Endothelial cell of umbilical vein (primary cell): ENCODE data around the gene VSTM2B. TPM values are rescaled to one million over a fixed set of nuclear protein-coding genes. Genes with fewer than 3 reads are reported as not detected.

Experiments used
- BruUV-seq: library from RNA; stranded (reverse); fragments of 400-500 nt; replicated peaks from 2 replicates; lab custom pipeline; 2021; lab: Mats Ljungman, UMichigan
- CTCF ChIA-PET: fragments of 300-600, 350-600 bp; sonication (Branson Sonifier 250); formaldehyde crosslinking; loops from one replicate; lab custom pipeline; 2021; ENCODE audit warnings: antibody characterized with exemption, inconsistent platforms; lab: Charles Lee
- POLR2A ChIA-PET: fragments of 300-600, 350-600 bp; sonication (Branson Sonifier 250); formaldehyde crosslinking; loops from one replicate; lab custom pipeline; 2021; ENCODE audit warnings: antibody characterized with exemption, inconsistent platforms; lab: Charles Lee
- DNase-seq: peaks from one replicate; pipeline ENCODE4 v3.0.0-alpha.2; 2011; ENCODE audit warnings: low read depth, low spot score
- FAIRE-seq: peaks from 2 replicates; lab custom pipeline; 2011; peaks lifted over from hg19 to GRCh38; lab: Jason Lieb, UNC
- H2AFZ ChIP-seq: 2 replicates; pipeline ENCODE4 v1.6.0; 2012; ENCODE audit warnings: low read depth, low read length, control low read depth, inconsistent platforms
- H3K27ac ChIP-seq: 2 replicates; pipeline ENCODE4 v1.5.1; 2011; ENCODE audit warnings: low read depth, mild to moderate bottlenecking, control low read depth, low read length, moderate library complexity; ENCODE audit not compliant: insufficient read depth
- H3K27me3 ChIP-seq, 2 experiments: 2 replicates each; pipeline versions ENCODE4 v1.6.0 to v1.6.1; 2011; ENCODE audit warnings: low read length in 2 of 2, mixed read lengths in 1 of 2; ENCODE audit not compliant: control insufficient read depth in 2 of 2, insufficient read depth in 2 of 2
- H3K36me3 ChIP-seq, 2 experiments: 2 replicates in 1 of 2; 3 replicates in 1 of 2; pipeline ENCODE4 v1.5.1; 2011; ENCODE audit warnings: low read length in 2 of 2, mild to moderate bottlenecking in 1 of 2, moderate library complexity in 1 of 2; ENCODE audit not compliant: control insufficient read depth in 2 of 2, insufficient read depth in 2 of 2; ENCODE audit errors: extremely low read depth in 1 of 2
- H3K4me1 ChIP-seq: 3 replicates; pipeline ENCODE4 v1.5.1; 2011; ENCODE audit warnings: mild to moderate bottlenecking, low read length; ENCODE audit not compliant: control insufficient read depth, insufficient read depth; ENCODE audit errors: extremely low read depth
- H3K4me2 ChIP-seq: 2 replicates; pipeline ENCODE4 v1.6.1; 2011; ENCODE audit warnings: low read length, control low read depth, mixed read lengths; ENCODE audit not compliant: insufficient read depth
- H3K4me3 ChIP-seq, 3 experiments: fragments of 200-600 bp in 1 of 3; sonication (generic), shearing (Covaris generic) in 1 of 3; replicated peaks in 1 of 3; 2 replicates each; pipeline ENCODE4 v1.5.1; 2011 to 2016; ENCODE audit warnings: control low read depth in 3 of 3, low read length in 3 of 3, mild to moderate bottlenecking in 2 of 3, inconsistent platforms in 1 of 3, low read depth in 1 of 3, moderate library complexity in 1 of 3; ENCODE audit not compliant: insufficient read depth in 1 of 3
- H3K79me2 ChIP-seq: 2 replicates; pipeline ENCODE4 v1.6.0; 2012; ENCODE audit warnings: low read length, inconsistent platforms; ENCODE audit not compliant: control insufficient read depth, insufficient read depth
- H3K9ac ChIP-seq: replicated peaks from 2 replicates; pipeline ENCODE3; 2011; ENCODE audit warnings: low read length, control low read depth; ENCODE audit not compliant: insufficient read depth; ENCODE audit errors: extremely low read depth
- H3K9me1 ChIP-seq: replicated peaks from 3 replicates; pipeline ENCODE4 v1.6.0; 2011; ENCODE audit warnings: mild to moderate bottlenecking, low read length; ENCODE audit not compliant: control insufficient read depth, insufficient read depth; ENCODE audit errors: extremely low read depth
- H3K9me3 ChIP-seq: replicated peaks from 2 replicates; pipeline ENCODE4 v1.5.1; 2012; ENCODE audit warnings: low read length, inconsistent platforms; ENCODE audit not compliant: control insufficient read depth, insufficient read depth
- H4K20me1 ChIP-seq: replicated peaks from 2 replicates; pipeline ENCODE3; 2011; ENCODE audit warnings: mild to moderate bottlenecking, low read length; ENCODE audit not compliant: control insufficient read depth, insufficient read depth; ENCODE audit errors: extremely low read depth
- EZH2 ChIP-seq: IDR thresholded peaks from 2 replicates; pipeline ENCODE4 v1.6.1; 2012; ENCODE audit warnings: borderline replicate concordance, low read depth, mild to moderate bottlenecking, moderate library complexity, low read length, inconsistent platforms; ENCODE audit not compliant: severe bottlenecking
- FOS ChIP-seq: IDR thresholded peaks from 2 replicates; pipeline ENCODE4 v1.6.1; 2011; ENCODE audit warnings: mild to moderate bottlenecking, low read length, moderate library complexity, borderline replicate concordance; ENCODE audit not compliant: insufficient read depth
- JUN ChIP-seq: IDR thresholded peaks from 2 replicates; pipeline ENCODE4 v1.6.1; 2011; ENCODE audit warnings: borderline replicate concordance, low read depth; ENCODE audit not compliant: insufficient read length, insufficient read depth
- MAX ChIP-seq: IDR thresholded peaks from 2 replicates; pipeline ENCODE4 v1.6.1; 2011; ENCODE audit not compliant: insufficient read depth, insufficient read length
- MYC ChIP-seq: IDR thresholded peaks from one replicate; pipeline ENCODE4 v1.6.1; 2011; ENCODE audit warnings: mild to moderate bottlenecking, low read depth, low read length
- POLR2A ChIP-seq: IDR thresholded peaks from 2 replicates; pipeline ENCODE4 v1.6.1; 2012; ENCODE audit warnings: low read depth, mild to moderate bottlenecking, control low read depth, low read length
- dilution Hi-C: fragments of 300-500 bp; cut with MboI; formaldehyde crosslinking; loops from one replicate; pipeline ENCODE4 v1.15.0; 2019; ENCODE audit warnings: low sequenced_read_pairs; ENCODE audit not compliant: extremely low pct_ligation_motif_present
- intact Hi-C: fragments of 100-400 bp; cut with micrococcal nuclease; formaldehyde crosslinking; loops from one replicate; pipeline ENCODE4 v1.10.0; 2022
- polyA plus RNA-seq, 4 experiments: library from polyadenylated mRNA; depleted of rRNA in 3 of 4; stranded (reverse) in 3 of 4; unstranded in 1 of 4; fragments of >200 nt; gene quantifications; 2 replicates each; pipeline versions ENCODE4 v1.2.1 to v1.2.3, GENCODE V29; 2011 to 2012; ENCODE audit warnings: missing spikeins in 1 of 4
- total RNA-seq: library from RNA; stranded (reverse); gene quantifications from 2 replicates; pipeline ENCODE4 v1.2.3, GENCODE V29; 2021
- TF ChIP-seq, protein P1 (sequence below), 2 donors: IDR thresholded peaks; 1 replicate in 1 of 2; 2 replicates in 1 of 2; pipeline ENCODE4 v1.5.1; 2011; ENCODE audit warnings: low read length in 2 of 2, mild to moderate bottlenecking in 2 of 2, moderate library complexity in 2 of 2, control low read depth in 1 of 2, inconsistent platforms in 1 of 2, low read depth in 1 of 2; ENCODE audit not compliant: insufficient read depth in 1 of 2; ENCODE audit errors: extremely low read depth in 1 of 2

VSTM2B gene
- total and polyA plus RNA-seq, 2 donors (not counting 3 experiments of a cell fraction or from before 2014, with no cell fraction given), result not detected

DNA sequence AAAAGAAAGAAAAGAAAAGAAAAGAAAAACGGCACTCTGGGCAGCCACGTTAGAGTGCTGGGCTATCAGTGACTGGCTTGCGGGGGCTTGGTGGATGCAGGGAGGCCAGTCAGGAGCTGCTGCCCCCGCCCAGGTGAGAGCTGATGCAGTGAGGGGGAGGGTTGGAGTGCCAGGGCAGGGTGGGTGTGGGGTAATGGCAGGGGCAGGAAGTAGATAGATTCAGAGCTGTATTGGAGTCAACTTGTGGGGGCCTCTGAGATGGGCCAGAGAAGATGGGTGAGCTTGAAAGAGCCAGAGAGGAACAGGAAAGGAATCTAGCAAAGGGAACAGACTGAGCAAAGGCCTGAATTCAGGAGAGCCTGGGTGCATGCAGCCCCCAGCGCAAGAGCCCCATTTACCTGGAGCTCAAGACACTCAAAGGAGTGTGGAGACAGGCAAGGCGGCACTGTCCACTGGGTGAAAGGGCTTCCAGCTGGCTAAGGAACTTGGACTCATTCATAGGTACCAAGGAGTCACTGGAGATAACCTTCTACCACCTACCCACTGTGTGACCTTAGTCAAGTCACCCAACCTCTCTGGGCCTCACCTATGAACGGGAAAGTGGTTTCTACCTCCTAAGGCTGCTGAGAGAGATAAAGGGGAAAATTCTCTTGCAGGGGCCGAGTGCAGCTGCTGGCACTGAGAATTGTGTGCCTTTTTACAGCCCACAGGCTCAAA is 20.2 kb downstream of the VSTM2B start:
- Histone ChIP-seq H3K27ac (no peak overlapping the region), H3K9me1 (no peaks in the 10 kb centered on the region), H3K79me2 (no peaks in the 10 kb centered on the region), H3K27me3 (no peaks in the 10 kb centered on the region), H3K4me1 (no peaks in the 10 kb centered on the region), H3K4me2 (no peak overlapping the region), H3K4me3 (no peak overlapping the region), H3K9me3 (no peaks in the 10 kb centered on the region), H2AFZ (no peak overlapping the region), H3K9ac (no peak overlapping the region), H4K20me1 (no peaks in the 10 kb centered on the region), H3K36me3 (no peaks in the 10 kb centered on the region)
- TF ChIP-seq FOS, result no peak
- TF ChIP-seq MAX, result no peak
- no peak for TF ChIP-seq MYC
- TF ChIP-seq JUN, result no peak
- no peak for TF ChIP-seq POLR2A
- TF ChIP-seq EZH2, result no peak
- dilution Hi-C loops, result no loop called here
- BruUV-seq, result no TSS peak
- FAIRE-seq (no peak), DNase-seq (no peak)
- ChIA-PET CTCF (no interaction called here), POLR2A (no interaction called here)
- intact Hi-C loops, result no loop called here

DNA sequence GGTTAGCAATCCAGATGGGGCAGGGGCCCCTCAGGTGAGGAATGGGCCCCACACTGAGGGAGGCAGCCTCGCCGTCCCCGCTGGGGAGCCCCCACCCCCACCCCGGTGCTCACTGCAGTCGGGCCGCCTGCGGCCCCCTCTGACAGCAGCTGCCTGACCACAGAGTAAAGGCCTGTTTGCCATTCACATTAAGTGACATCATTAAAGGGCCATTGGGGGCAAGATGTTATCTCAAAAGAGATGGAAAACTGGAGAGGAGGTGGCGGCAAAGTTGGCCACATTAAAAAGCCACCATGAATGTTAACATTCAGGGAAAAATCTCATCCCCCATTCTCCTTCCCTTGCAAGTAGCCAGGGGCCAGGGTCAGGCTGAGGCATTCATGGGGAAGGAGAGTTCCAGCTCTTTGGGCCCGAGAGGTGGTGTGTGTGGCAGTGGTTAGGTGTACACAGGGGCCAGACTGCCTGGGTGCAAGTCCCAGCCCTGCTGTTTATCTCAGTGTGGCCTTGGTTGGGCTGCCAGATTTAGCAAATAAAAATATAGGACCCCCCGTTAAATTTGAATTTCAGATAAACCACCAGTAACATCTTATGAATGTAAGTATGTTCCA is 20.9 kb downstream of the VSTM2B start:
- no peak overlapping the region for H3K4me2 ChIP-seq
- dilution Hi-C loops, result no loop called here

More for the DNA sequence above, 20.9 kb downstream of the VSTM2B start:
- Histone ChIP-seq H4K20me1 (no peaks in the 10 kb centered on the region), H3K79me2 (no peaks in the 10 kb centered on the region), H3K27me3 (no peaks in the 10 kb centered on the region), H3K9ac (no peak overlapping the region), H3K4me3 (no peak overlapping the region), H2AFZ (no peak overlapping the region), H3K36me3 (no peaks in the 10 kb centered on the region), H3K9me3 (no peaks in the 10 kb centered on the region), H3K27ac (no peak overlapping the region), H3K9me1 (no peaks in the 10 kb centered on the region), H3K4me1 (no peaks in the 10 kb centered on the region)
- ChIA-PET CTCF (no interaction called here), POLR2A (no interaction called here)
- intact Hi-C loops, result no loop called here
- FAIRE-seq, result no peak
- BruUV-seq, result no TSS peak
- TF ChIP-seq, protein P1, sequence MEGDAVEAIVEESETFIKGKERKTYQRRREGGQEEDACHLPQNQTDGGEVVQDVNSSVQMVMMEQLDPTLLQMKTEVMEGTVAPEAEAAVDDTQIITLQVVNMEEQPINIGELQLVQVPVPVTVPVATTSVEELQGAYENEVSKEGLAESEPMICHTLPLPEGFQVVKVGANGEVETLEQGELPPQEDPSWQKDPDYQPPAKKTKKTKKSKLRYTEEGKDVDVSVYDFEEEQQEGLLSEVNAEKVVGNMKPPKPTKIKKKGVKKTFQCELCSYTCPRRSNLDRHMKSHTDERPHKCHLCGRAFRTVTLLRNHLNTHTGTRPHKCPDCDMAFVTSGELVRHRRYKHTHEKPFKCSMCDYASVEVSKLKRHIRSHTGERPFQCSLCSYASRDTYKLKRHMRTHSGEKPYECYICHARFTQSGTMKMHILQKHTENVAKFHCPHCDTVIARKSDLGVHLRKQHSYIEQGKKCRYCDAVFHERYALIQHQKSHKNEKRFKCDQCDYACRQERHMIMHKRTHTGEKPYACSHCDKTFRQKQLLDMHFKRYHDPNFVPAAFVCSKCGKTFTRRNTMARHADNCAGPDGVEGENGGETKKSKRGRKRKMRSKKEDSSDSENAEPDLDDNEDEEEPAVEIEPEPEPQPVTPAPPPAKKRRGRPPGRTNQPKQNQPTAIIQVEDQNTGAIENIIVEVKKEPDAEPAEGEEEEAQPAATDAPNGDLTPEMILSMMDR (IDR thresholded peaks at IDR 0.05; ENCODE audit: extremely low read depth in 1 of 2, insufficient read depth in 1 of 2, low read depth in 1 of 2, low read length in 2 of 2), result no peak
- no peak for DNase-seq
